NT2/D1 (cell line): ENCODE data around the gene NFKBIE.

Experiments
- DNase-seq: peaks from one replicate; pipeline ENCODE4 v3.0.0-alpha.2; 2011; ENCODE audit warnings: low read depth, low spot score
- H3K27me3 ChIP-seq: 2 replicates; pipeline ENCODE4 v1.6.0; 2011; ENCODE audit warnings: mild to moderate bottlenecking; ENCODE audit not compliant: insufficient read length, insufficient read depth
- H3K36me3 ChIP-seq: 2 replicates; pipeline ENCODE4 v1.6.1; 2011; ENCODE audit warnings: mild to moderate bottlenecking, low read length, mixed read lengths; ENCODE audit not compliant: insufficient read depth, insufficient read length
- H3K4me1 ChIP-seq: 2 replicates; pipeline ENCODE4 v1.5.1; 2011; ENCODE audit not compliant: insufficient read depth, insufficient read length
- H3K4me3 ChIP-seq: 2 replicates; pipeline ENCODE4 v1.5.1; 2011; ENCODE audit warnings: low read depth; ENCODE audit not compliant: insufficient read length
- H3K9ac ChIP-seq: 2 replicates; pipeline ENCODE4 v1.6.0; 2011; ENCODE audit warnings: low read depth; ENCODE audit not compliant: insufficient read length
- H3K9me3 ChIP-seq: 2 replicates; pipeline ENCODE4 v1.5.1; 2011; ENCODE audit warnings: mild to moderate bottlenecking, low read length; ENCODE audit not compliant: insufficient read depth
- SUZ12 ChIP-seq: IDR thresholded peaks from 2 replicates; pipeline ENCODE4 v1.6.1; 2011; ENCODE audit not compliant: insufficient read length, insufficient read depth; ENCODE audit errors: extremely low read depth
- YY1 ChIP-seq: IDR thresholded peaks from 2 replicates; pipeline ENCODE4 v1.6.1; 2011; ENCODE audit not compliant: insufficient read length, insufficient read depth
- ZNF274 ChIP-seq: IDR thresholded peaks from 2 replicates; pipeline ENCODE4 v1.6.1; 2011; ENCODE audit warnings: mild to moderate bottlenecking, low read depth, low read length

The NFKBIE gene

GRCh38 chr6:44253307-44254101 lies 11.8 kb downstream of the NFKBIE start:
- DNase-seq = no peak
- H3K9ac ChIP-seq = no peak overlapping the region

GRCh38 chr6:44251576-44252524 lies 13.5 kb downstream of the NFKBIE start:
- Histone ChIP-seq H3K27me3 (no peaks in the 10 kb centered on the region), H3K36me3 (peaks cover 91% of the 10 kb centered on the region), H3K4me1 (no peaks in the 10 kb centered on the region), H3K4me3 (no peak overlapping the region), H3K9ac (no peak overlapping the region), H3K9me3 (no peaks in the 10 kb centered on the region)
- no peak for DNase-seq
- no peak for TF ChIP-seq ZNF274
- TF ChIP-seq YY1 = no peak
- no peak for TF ChIP-seq SUZ12

More at GRCh38 chr6:44253307-44254101, 11.8 kb downstream of the NFKBIE start:
- no peak overlapping the region for H3K4me3 ChIP-seq
- TF ChIP-seq SUZ12 (no peak), ZNF274 (no peak), YY1 (no peak)
- no peaks in the 10 kb centered on the region for H3K9me3 ChIP-seq
- H3K36me3 ChIP-seq = peaks cover 85% of the 10 kb centered on the region
- peaks cover 3% of the 10 kb centered on the region for H3K4me1 ChIP-seq
- H3K27me3 ChIP-seq = no peaks in the 10 kb centered on the region

- Histone ChIP-seq H3K4me3 (no peak overlapping the region), H3K36me3 (peaks cover 84% of the 10 kb centered on the region), H3K9me3 (no peaks in the 10 kb centered on the region), H3K9ac (no peak overlapping the region), H3K27me3 (no peaks in the 10 kb centered on the region), H3K4me1 (no peaks in the 10 kb centered on the region)
- TF ChIP-seq ZNF274 (no peak), SUZ12 (no peak), YY1 (no peak)
- DNase-seq = no peak
These were observed 14.6 kb downstream of the NFKBIE start for GRCh38 chr6:44250718-44251123.

- Histone ChIP-seq H3K36me3 (peaks cover 79% of the 10 kb centered on the region), H3K9me3 (no peaks in the 10 kb centered on the region), H3K9ac (no peak overlapping the region), H3K27me3 (no peaks in the 10 kb centered on the region), H3K4me3 (no peak overlapping the region), H3K4me1 (no peaks in the 10 kb centered on the region)
- TF ChIP-seq SUZ12 (no peak), ZNF274 (no peak), YY1 (no peak)
- no peak for DNase-seq
These were observed 15.2 kb downstream of the NFKBIE start for GRCh38 chr6:44250067-44250717.

- Histone ChIP-seq H3K9me3 (no peaks in the 10 kb centered on the region), H3K9ac (peak overlapping the region; percentile 87), H3K27me3 (no peaks in the 10 kb centered on the region), H3K4me1 (no peaks in the 10 kb centered on the region), H3K36me3 (peaks cover 69% of the 10 kb centered on the region), H3K4me3 (peak overlapping the region; percentile 72)
- TF ChIP-seq SUZ12 = no peak
- TF ChIP-seq ZNF274 = no peak
- TF ChIP-seq YY1 = no peak
- no peak for DNase-seq
These were observed 16.1 kb downstream of the NFKBIE start for GRCh38 chr6:44249082-44249748.

- DNase-seq = no peak
- Histone ChIP-seq H3K27me3 (no peaks in the 10 kb centered on the region), H3K9ac (peak overlapping the region; percentile 87), H3K4me1 (no peaks in the 10 kb centered on the region), H3K4me3 (peak overlapping the region; percentile 72), H3K36me3 (peaks cover 63% of the 10 kb centered on the region), H3K9me3 (no peaks in the 10 kb centered on the region)
- no peak for TF ChIP-seq ZNF274
- TF ChIP-seq YY1 = no peak
- TF ChIP-seq SUZ12 = no peak
These were observed 16.8 kb downstream of the NFKBIE start for GRCh38 chr6:44248579-44248978.
